K562 (cell line): Measurements from ENCODE around the gene PPP1R3A. TPM values are rescaled to one million over a fixed set of nuclear protein-coding genes. Genes with fewer than 3 reads are reported as not detected.

ENCODE experiments used
- ATAC-seq: fragments of 200-7000 bp; cut with Tn5 transposase; 3 replicates; pipeline ENCODE4 v1.9.1; 2020; ENCODE audit warnings: moderate library complexity
- BruUV-seq: library from RNA; stranded (reverse); fragments of 400-500 nt; replicated peaks from 2 replicates; lab custom pipeline; 2021; lab: Mats Ljungman, UMichigan
- CTCF ChIA-PET: fragments of 300-600 bp; formaldehyde crosslinking; extraction: SDS; loops from one replicate; lab custom pipeline; 2021; ENCODE audit warnings: low intra/inter-chr PET ratio; lab: Yijun Ruan, JAX
- POLR2A ChIA-PET: fragments of 300-600, 350-650 bp; sonication (Branson Sonifier 250); formaldehyde crosslinking; extraction: SDS; loops from one replicate; lab custom pipeline; 2021; ENCODE audit warnings: antibody characterized with exemption, inconsistent platforms; lab: Yijun Ruan, JAX
- DNase-seq, 4 experiments: peaks; one replicate each; pipeline versions ENCODE4 v3.0.0 to v3.0.0-alpha.2; 2011 to 2018; ENCODE audit warnings: low spot score in 3 of 4, mixed read lengths in 3 of 4; ENCODE audit errors: extremely low read depth in 1 of 4
- FAIRE-seq: peaks from 2 replicates; lab custom pipeline; 2011; peaks lifted over from hg19 to GRCh38; lab: Jason Lieb, UNC
- H2AFZ ChIP-seq: 2 replicates; pipeline ENCODE4 v1.6.0; 2011; ENCODE audit warnings: low read depth, low read length, control low read depth, inconsistent platforms
- H3K27ac ChIP-seq: fragments of 200-600 bp; 3 replicates; pipeline ENCODE4 v1.8.0; 2011; ENCODE audit warnings: low read depth, mild to moderate bottlenecking, control low read depth, inconsistent platforms, low read length, moderate library complexity, mixed read lengths; ENCODE audit errors: extremely low read depth
- H3K27me3 ChIP-seq, 2 experiments: fragments of 300-600 bp in 1 of 2; 2 replicates in 1 of 2; 3 replicates in 1 of 2; pipeline versions ENCODE4 v1.6.0 to v1.8.0; 2011; ENCODE audit warnings: inconsistent platforms in 2 of 2, low read length in 2 of 2, mild to moderate bottlenecking in 1 of 2, mixed read lengths in 1 of 2, moderate library complexity in 1 of 2; ENCODE audit not compliant: control insufficient read depth in 2 of 2, insufficient read depth in 2 of 2
- H3K36me3 ChIP-seq: fragments of 300-600 bp; 3 replicates; pipeline ENCODE4 v1.8.0; 2011; ENCODE audit warnings: mild to moderate bottlenecking, low read length, inconsistent platforms; ENCODE audit not compliant: control insufficient read depth, insufficient read depth
- H3K4me1 ChIP-seq, 2 experiments: fragments of 200-600 bp in 1 of 2; replicated peaks in 1 of 2; 2 replicates in 1 of 2; 3 replicates in 1 of 2; pipeline versions ENCODE4 v1.5.1 to v1.8.0; 2011; ENCODE audit warnings: inconsistent platforms in 2 of 2, low read length in 2 of 2, mild to moderate bottlenecking in 1 of 2, mixed read lengths in 1 of 2, moderate library complexity in 1 of 2; ENCODE audit not compliant: control insufficient read depth in 2 of 2, insufficient read depth in 2 of 2
- H3K4me2 ChIP-seq: 2 replicates; pipeline ENCODE4 v1.6.1; 2011; ENCODE audit warnings: low read length, control low read depth, inconsistent platforms, mixed read lengths; ENCODE audit not compliant: insufficient read depth
- H3K4me3 ChIP-seq: fragments of 200-600 bp; sonication (generic), shearing (Covaris generic); 2 replicates; pipeline ENCODE4 v1.5.1; 2016; ENCODE audit warnings: control low read depth, inconsistent platforms
- H3K79me2 ChIP-seq: fragments of 200-600 bp; 3 replicates; pipeline ENCODE4 v1.8.0; 2011; ENCODE audit warnings: low read length, inconsistent platforms; ENCODE audit not compliant: control insufficient read depth, insufficient read depth
- H3K9ac ChIP-seq, 2 experiments: 2 replicates each; pipeline versions ENCODE4 v1.6.0 to v1.6.1; 2011; ENCODE audit warnings: low read depth in 2 of 2, low read length in 2 of 2, control low read depth in 1 of 2, inconsistent platforms in 1 of 2, mild to moderate bottlenecking in 1 of 2, mixed read lengths in 1 of 2; ENCODE audit not compliant: insufficient read depth in 1 of 2
- H3K9me1 ChIP-seq: one replicate; pipeline ENCODE4 v1.6.0; 2011; ENCODE audit warnings: inconsistent platforms, mild to moderate bottlenecking, low read length, moderate library complexity; ENCODE audit not compliant: control insufficient read depth, insufficient read depth
- H3K9me3 ChIP-seq: replicated peaks from 2 replicates; pipeline ENCODE4 v1.5.1; 2011; ENCODE audit warnings: low read depth, low read length, inconsistent platforms; ENCODE audit not compliant: control insufficient read depth, insufficient read depth
- H4K20me1 ChIP-seq: replicated peaks from 2 replicates; pipeline ENCODE4 v1.6.1; 2011; ENCODE audit warnings: low read length, inconsistent platforms, mixed read lengths; ENCODE audit not compliant: control insufficient read depth, insufficient read depth
- CC2D1A ChIP-seq: fragments of 450-650 bp; IDR thresholded peaks from 2 replicates; pipeline ENCODE4 v1.6.1; 2017; ENCODE audit warnings: mild to moderate bottlenecking
- CEBPG ChIP-seq, 3 experiments: fragments of 200-800 bp in 1 of 3; sonication (Bioruptor generic) in 1 of 3; sonication (generic) in 1 of 3; formaldehyde crosslinking in 1 of 3; IDR thresholded peaks in 2 of 3; conservative IDR thresholded peaks in 1 of 3; 2 replicates each; pipeline versions ENCODE4 v1.6.1 to v1.8.0; 2016 to 2022; ENCODE audit warnings: missing compliant biosample characterization in 2 of 3, missing genetic modification characterization in 2 of 3, mild to moderate bottlenecking in 1 of 3, missing genetic modification reagents in 1 of 3
- CGGBP1 ChIP-seq: fragments of 250-450 bp; sonication (Bioruptor Pico); IDR thresholded peaks from 2 replicates; pipeline ENCODE4 v1.9.0; 2021; ENCODE audit warnings: mild to moderate bottlenecking
- JUNB ChIP-seq: fragments of 450-650 bp; formaldehyde crosslinking; conservative IDR thresholded peaks from 2 replicates; pipeline ENCODE4 v1.4.0; 2020; ENCODE audit warnings: mild to moderate bottlenecking
- MAFK ChIP-seq: IDR thresholded peaks from 2 replicates; pipeline ENCODE4 v1.6.1; 2011; ENCODE audit warnings: low read length, improper control_type of control experiment
- PHF8 ChIP-seq: fragments of 200-600 bp; sonication (generic); IDR thresholded peaks from 2 replicates; pipeline ENCODE4 v1.6.1; 2012; ENCODE audit warnings: mixed run types, mild to moderate bottlenecking, inconsistent platforms, low read length, moderate library complexity, borderline replicate concordance
- POLR2AphosphoS2 ChIP-seq: IDR thresholded peaks from 2 replicates; pipeline ENCODE4 v1.6.1; 2012; ENCODE audit warnings: low read length, improper control_type of control experiment
- SAFB2 ChIP-seq: fragments of 200-400 bp; formaldehyde crosslinking; IDR thresholded peaks from 2 replicates; pipeline ENCODE4 v1.6.1; 2018; ENCODE audit warnings: borderline replicate concordance, low read length, low read depth, moderate library complexity; ENCODE audit not compliant: severe bottlenecking
- ZBTB33 ChIP-seq: sonication (generic); formaldehyde crosslinking; IDR thresholded peaks from 2 replicates; pipeline ENCODE4 v1.8.1; 2023; ENCODE audit warnings: mild to moderate bottlenecking, missing genetic modification reagents
- ZNF277 ChIP-seq: fragments of 250-450 bp; sonication (Bioruptor Pico); IDR thresholded peaks from 2 replicates; pipeline ENCODE4 v1.8.0; 2022; ENCODE audit warnings: inconsistent platforms, mild to moderate bottlenecking, moderate library complexity, borderline replicate concordance
- ZNF696 ChIP-seq: fragments of 250-450 bp; sonication (Bioruptor Pico); conservative IDR thresholded peaks from 2 replicates; pipeline ENCODE4 v1.4.0; 2020; ENCODE audit warnings: mild to moderate bottlenecking, moderate library complexity
- WGBS: fragments of 100-300 bp; shearing (Covaris generic); methylation state at CpG from one replicate; pipeline ENCODE4 v1.1.6; 2016; ENCODE audit warnings: low coverage, mixed read lengths; ENCODE audit not compliant: insufficient coverage; ENCODE audit errors: missing lambda C conversion rate; 5-methylcytosine and 5-hydroxymethylcytosine counted together
- in situ Hi-C: fragments of 300-500 bp; cut with MboI; formaldehyde crosslinking; loops from 4 replicates; pipeline ENCODE4 v1.15.0; 2018; ENCODE audit warnings: inconsistent platforms, mixed read lengths
- intact Hi-C: fragments of 100-400 bp; cut with micrococcal nuclease; formaldehyde crosslinking; loops from 2 replicates; pipeline ENCODE4 v1.14.2; 2022
- polyA plus RNA-seq, 8 experiments: library from polyadenylated mRNA; depleted of rRNA in 4 of 8; stranded (reverse) in 5 of 8; unstranded in 3 of 8; fragments of >200 nt; fragmentation: Nextera tagmentation in 2 of 8; fragmentation: Illumina TruSeq in 1 of 8; extraction: Ambion mirVana in 2 of 8; extraction: Trizol in 1 of 8; gene quantifications; 2 replicates each; pipeline versions ENCODE4 v1.2.1 to v1.2.3, GENCODE V29; 2011 to 2014; ENCODE audit warnings: inconsistent platforms in 1 of 8, missing spikeins in 1 of 8
- total RNA-seq, 7 experiments: library from RNA; depleted of rRNA in 6 of 7; stranded (reverse); fragments of >200 nt in 6 of 7; fragmentation: Illumina TruSeq in 2 of 7; extraction: Trizol in 2 of 7; gene quantifications; 2 replicates each; pipeline versions ENCODE4 v1.2.1 to v1.2.3, GENCODE V29; 2011 to 2021; ENCODE audit warnings: low replicate concordance in 1 of 7

PPP1R3A gene
- total and polyA plus RNA-seq, 9 of the 15 experiments (the other 6 are each of a cell fraction or from before 2014, with no cell fraction given): 0.01 to 0.03 TPM; not detected in 7

- no peak for TF ChIP-seq ZBTB33
- no peak for TF ChIP-seq SAFB2
- TF ChIP-seq CGGBP1: no peak
- no peak for TF ChIP-seq POLR2AphosphoS2
- peak; percentile 88 for TF ChIP-seq MAFK
- TF ChIP-seq CEBPG (CRISPR knock-in tag; IDR thresholded peaks at IDR 0.05): no peak
- TF ChIP-seq CEBPG (tag; conservative IDR thresholded peaks at IDR 0.05 in 1 of 2, IDR thresholded peaks at IDR 0.05 in 1 of 2): no peak
- no peak for TF ChIP-seq JUNB (CRISPR knock-in tag)
Measured at GRCh38 chr7:113904521-113904920, 14.3 kb downstream of the PPP1R3A start (continued).

GRCh38 chr7:113892818-113893217 lies 26.0 kb downstream of the PPP1R3A start:
- no peak for ATAC-seq

More at GRCh38 chr7:113892818-113893217, 26.0 kb downstream of the PPP1R3A start:
- no peak overlapping the region for H3K4me3 ChIP-seq
- TF ChIP-seq PHF8: no peak
- TF ChIP-seq ZNF696 (CRISPR knock-in tag): no peak
- no peak for TF ChIP-seq ZNF277
- no peak for TF ChIP-seq CC2D1A
- TF ChIP-seq, all 486 proteins: peak for 0
- FAIRE-seq (no peak), DNase-seq (no peak)
- Histone ChIP-seq H3K9me3 (no peaks in the 10 kb centered on the region), H4K20me1 (no peaks in the 10 kb centered on the region), H3K9me1 (no peaks in the 10 kb centered on the region), H3K27ac (no peak overlapping the region), H3K9ac (no peak overlapping the region), H3K36me3 (no peaks in the 10 kb centered on the region), H3K79me2 (no peaks in the 10 kb centered on the region), H3K4me1 (no peaks in the 10 kb centered on the region), H2AFZ (no peak overlapping the region), H3K4me2 (no peak overlapping the region), H3K27me3 (no peaks in the 10 kb centered on the region)
- ChIA-PET POLR2A (no interaction called here), CTCF (no interaction called here)
- 0% methylated on average over 3 of the region's 3 CpGs for WGBS
- BruUV-seq: no TSS peak
- in situ Hi-C loops: no loop called here
- intact Hi-C loops: no loop called here
